Activated CD8-positive, alpha-beta memory T cell treated with anti-CD3 and anti-CD28 coated beads for 48 hours (primary cell): ENCODE results near the gene KLF14.
"Not testable (repeated sequence)": the region's sequence is repeated elsewhere in the genome, so short reads cannot be mapped to it uniquely, and the experiment has no call there.

Experiments
- DNase-seq, 3 experiments: peaks; one replicate each; pipeline ENCODE4 v3.0.0-alpha.2; 2020; ENCODE audit warnings: low read depth in 2 of 3, low spot score in 2 of 3

KLF14 gene

DNA sequence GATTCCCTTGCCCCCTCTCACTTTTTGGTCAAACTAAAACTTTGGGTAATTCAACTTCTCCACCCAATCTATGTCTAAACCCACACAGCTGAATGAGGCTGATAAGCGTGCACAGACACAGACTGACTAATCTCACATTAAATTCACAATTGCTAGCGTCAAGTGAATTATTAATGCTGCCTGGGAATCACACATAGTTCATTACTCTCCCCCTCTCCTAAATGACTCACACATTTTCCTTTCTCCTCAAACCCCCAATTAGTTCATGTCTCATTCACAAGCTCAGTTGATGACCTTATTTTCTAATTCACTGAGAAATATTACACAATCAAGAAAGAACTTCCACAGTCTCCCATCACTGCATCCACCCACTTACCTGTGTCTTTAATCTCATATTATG is 14.5 kb downstream of the KLF14 start:
- no peak for DNase-seq

DNA sequence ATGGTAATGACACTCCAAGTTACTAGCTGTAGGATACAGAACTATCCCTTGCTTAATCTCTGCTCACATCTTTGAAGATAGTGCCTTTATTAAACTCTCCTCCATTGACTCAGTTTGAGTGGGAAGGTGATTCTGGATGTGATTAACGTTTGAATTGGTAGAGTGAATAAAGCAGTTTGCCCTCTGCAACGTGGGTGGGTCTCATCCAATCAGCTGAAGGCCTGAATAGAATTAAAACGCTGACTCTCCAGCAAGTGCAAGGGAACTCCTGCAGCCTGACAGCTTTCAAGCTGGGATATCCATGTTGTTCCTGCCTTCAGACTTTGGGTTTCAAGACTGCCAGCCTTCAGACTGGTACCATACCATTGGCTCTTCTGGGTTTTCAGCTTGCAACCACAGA is 21.6 kb downstream of the KLF14 start:
- DNase-seq: no peak

DNA sequence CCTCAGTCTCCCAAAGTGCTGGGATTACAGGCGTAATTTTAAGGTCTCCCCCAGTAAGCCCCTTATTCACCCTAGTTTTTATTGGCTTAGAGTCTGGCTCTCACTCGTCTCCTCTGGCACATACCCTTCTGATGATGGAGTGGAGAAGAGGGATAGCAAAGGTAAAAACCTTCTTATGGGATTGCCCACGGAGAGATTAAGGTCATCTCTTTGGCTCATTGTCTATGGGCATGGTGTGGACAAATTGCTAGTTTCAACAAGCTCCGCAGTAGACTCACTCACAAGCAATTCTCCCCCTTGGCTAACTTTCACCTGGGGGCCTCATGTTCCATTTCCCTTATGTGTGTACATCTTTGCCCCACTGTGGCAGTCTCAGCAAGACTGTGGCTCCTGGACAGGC is 25.2 kb downstream of the KLF14 start:
- no peak for DNase-seq

DNA sequence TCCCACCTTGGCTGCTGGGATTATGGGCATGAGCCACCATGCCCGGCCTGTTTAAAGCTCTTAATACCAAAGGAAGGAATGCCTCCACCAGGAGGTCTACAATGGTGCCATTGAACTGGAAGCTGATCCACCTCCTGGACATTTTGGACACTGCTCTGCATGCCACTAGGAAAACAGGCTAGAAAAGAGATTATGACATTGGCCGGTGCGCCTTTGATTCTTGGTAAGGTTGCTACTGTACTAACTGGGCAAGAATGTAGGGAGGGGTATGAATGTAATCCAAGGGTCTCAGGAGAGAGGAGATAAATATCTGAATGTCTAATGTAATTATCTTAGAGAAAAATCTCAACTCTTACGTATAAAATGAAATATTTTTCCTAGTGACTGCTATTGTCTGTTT is 26.0 kb downstream of the KLF14 start:
- DNase-seq: no peak

DNA sequence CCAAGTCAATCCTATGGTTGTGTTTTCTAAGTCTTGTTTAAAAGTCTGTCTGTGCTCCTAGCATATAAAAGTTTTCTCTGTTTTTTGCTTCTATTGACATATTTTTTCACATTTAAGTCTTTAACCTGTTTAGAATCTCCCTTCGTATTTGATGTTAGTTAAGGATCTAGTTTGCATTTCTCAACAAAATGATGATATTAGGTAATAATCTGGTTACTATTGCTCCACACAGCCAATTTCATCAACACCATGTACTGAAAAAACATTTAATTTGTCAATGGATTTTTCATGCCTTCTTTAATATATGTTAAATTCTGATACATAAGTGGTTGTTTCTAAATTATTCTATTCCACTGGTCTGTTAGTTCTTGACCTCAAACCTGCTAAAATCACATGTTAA is 30.2 kb downstream of the KLF14 start:
- DNase-seq: no peak

DNA sequence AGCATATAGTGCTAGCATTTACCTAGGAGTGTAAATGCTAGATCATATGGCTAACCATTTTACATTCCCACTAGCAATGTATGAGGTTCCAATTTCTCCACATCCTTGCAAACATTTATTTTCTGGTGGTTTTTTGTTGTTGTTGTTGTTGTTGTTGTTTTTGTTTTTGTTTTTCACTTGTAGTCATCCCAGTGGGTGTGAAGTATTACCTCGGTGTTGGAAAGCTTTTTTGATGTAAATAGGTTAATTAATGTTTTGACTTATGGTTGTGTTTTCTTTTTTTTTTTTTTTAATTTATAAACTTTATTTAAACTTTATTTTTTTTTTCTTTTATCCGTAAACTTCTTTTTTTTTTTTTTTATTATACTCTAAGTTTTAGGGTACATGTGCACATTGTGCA is 32.4 kb downstream of the KLF14 start:
- DNase-seq: no peak

GRCh38 chr7:130700760-130701159 is 33.2 kb downstream of the KLF14 start:
- DNase-seq: no peak

GRCh38 chr7:130699686-130700085 is 34.3 kb downstream of the KLF14 start:
- no peak for DNase-seq

GRCh38 chr7:130697820-130698219 is 36.2 kb downstream of the KLF14 start:
- DNase-seq: no peak

DNA sequence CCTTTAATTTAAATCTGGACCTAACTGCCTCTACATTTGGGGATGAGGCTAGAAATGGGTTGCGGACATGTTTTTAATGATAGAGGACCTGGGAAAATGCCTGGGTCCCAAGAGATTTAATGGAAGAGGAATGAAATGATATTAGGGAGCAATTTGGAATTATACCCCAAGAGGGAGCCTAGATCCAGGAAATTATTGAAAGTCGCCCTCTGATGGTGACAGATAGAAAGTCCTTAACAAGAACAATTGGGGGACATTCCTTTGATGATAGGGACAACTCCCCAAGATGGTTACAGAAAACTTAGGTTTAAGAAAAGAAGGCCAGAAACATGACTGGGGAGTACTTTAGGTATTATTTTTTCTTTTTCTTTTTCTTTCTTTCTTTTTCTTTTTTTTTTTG is 38.2 kb downstream of the KLF14 start:
- DNase-seq: no peak

DNA sequence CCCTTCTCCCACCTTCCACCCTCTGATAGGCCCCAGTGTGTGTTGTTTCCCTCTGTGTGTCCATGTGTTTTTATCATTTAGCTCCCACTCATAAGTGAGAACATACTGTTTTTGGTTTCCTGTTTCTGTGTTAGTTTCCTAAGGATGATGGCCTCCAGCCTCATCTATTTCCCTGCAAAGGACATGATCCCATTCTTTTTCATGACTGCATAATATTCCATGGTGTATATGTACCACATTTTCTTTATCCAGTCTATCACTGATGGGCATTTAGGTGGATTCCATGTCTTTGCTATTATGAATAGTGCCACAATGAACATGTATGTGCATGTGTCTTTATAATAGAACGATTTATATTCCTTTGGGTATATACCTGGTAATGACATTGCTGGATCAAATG is 41.6 kb downstream of the KLF14 start:
- DNase-seq: not testable (repeated sequence)

GRCh38 chr7:130689683-130690082 is 44.3 kb downstream of the KLF14 start:
- no peak for DNase-seq

DNA sequence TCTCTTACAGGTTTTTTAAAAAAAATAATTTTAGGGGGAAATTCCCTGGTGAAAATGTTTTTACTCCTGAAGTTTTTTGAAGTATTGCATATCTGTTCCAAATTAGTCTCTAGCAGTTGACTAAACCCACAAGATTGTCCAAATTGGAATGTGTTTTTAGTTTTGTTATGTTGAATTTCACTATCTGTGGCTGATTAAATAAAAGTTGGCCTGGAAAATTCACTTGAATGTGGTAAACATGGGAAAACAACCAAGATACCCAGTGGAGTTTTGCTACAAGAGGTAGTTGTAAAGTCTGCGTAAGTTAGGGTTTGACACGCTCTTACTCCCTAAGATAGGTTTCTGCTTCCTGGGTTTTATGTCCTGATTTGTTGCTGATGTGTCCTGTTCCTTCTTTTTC is 51.0 kb downstream of the KLF14 start:
- no peak for DNase-seq
